SK-N-SH (cell line): Measurements from ENCODE around the gene ELFN2.

Source experiments
- EZH2phosphoT487 ChIP-seq: fragments of 200-600 bp; sonication (generic); IDR thresholded peaks from 2 replicates; pipeline ENCODE4 v1.6.1; 2017; ENCODE audit warnings: low read depth, mixed run types, mild to moderate bottlenecking, antibody characterized with exemption, moderate library complexity, borderline replicate concordance
- FOXM1 ChIP-seq: IDR thresholded peaks from 2 replicates; pipeline ENCODE4 v1.4.0; 2012; ENCODE audit warnings: low read depth, mild to moderate bottlenecking
- GABPA ChIP-seq: IDR thresholded peaks from 2 replicates; pipeline ENCODE4 v1.4.0; 2012; ENCODE audit warnings: low read depth, mild to moderate bottlenecking
- GATA2 ChIP-seq: sonication (generic); formaldehyde crosslinking; IDR thresholded peaks from 2 replicates; pipeline ENCODE4 v1.5.0; 2020; ENCODE audit warnings: mild to moderate bottlenecking, missing genetic modification reagents
- MXI1 ChIP-seq: IDR thresholded peaks from 2 replicates; pipeline ENCODE4 v1.6.1; 2012; ENCODE audit warnings: mild to moderate bottlenecking, low read depth, low read length, improper control_type of control experiment
- RFX5 ChIP-seq: IDR thresholded peaks from 2 replicates; pipeline ENCODE4 v1.6.1; 2012; ENCODE audit warnings: mild to moderate bottlenecking, improper control_type of control experiment, low read length
- TEAD4 ChIP-seq: IDR thresholded peaks from 2 replicates; pipeline ENCODE4 v1.4.0; 2012; ENCODE audit warnings: mild to moderate bottlenecking, borderline replicate concordance; ENCODE audit not compliant: insufficient read depth
- TF ChIP-seq, protein P1 (sequence below): fragments of 200-600 bp; sonication (generic); IDR thresholded peaks from 2 replicates; pipeline ENCODE4 v1.6.1; 2017; ENCODE audit warnings: antibody characterized with exemption, mild to moderate bottlenecking, moderate library complexity
- TF ChIP-seq, protein P2 (sequence below): IDR thresholded peaks from 2 replicates; pipeline ENCODE4 v1.4.0; 2012; ENCODE audit warnings: low read depth, borderline replicate concordance
- TF ChIP-seq, protein P3 (sequence below): IDR thresholded peaks from 2 replicates; pipeline ENCODE4 v1.4.0; 2012; ENCODE audit warnings: low read depth
- TF ChIP-seq, protein P4 (sequence below): IDR thresholded peaks from 2 replicates; pipeline ENCODE4 v1.6.1; 2012; ENCODE audit warnings: mild to moderate bottlenecking, low read depth, low read length, moderate library complexity

DNA sequence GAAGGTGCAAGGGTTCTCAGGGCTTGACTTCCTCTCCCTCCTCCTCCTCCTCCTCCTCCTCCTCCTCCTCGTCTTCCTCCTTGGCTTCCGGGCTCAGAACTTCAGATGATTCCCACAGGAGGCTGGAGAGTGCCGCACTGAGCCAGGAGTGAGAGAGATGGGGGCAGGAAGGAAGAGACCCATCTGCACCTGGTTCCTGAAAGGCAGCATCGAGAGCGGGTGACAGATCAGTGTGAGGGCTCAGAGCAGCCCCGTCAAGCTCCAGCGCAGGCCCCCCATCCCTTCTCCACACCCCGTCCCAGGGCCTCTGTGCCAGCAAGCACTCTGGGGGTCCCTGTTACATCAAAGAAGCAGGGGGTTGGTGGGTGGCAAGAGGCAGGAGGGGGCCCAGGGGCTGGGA lies 51.5 kb downstream of the ELFN2 start:
- TF ChIP-seq, protein P1, sequence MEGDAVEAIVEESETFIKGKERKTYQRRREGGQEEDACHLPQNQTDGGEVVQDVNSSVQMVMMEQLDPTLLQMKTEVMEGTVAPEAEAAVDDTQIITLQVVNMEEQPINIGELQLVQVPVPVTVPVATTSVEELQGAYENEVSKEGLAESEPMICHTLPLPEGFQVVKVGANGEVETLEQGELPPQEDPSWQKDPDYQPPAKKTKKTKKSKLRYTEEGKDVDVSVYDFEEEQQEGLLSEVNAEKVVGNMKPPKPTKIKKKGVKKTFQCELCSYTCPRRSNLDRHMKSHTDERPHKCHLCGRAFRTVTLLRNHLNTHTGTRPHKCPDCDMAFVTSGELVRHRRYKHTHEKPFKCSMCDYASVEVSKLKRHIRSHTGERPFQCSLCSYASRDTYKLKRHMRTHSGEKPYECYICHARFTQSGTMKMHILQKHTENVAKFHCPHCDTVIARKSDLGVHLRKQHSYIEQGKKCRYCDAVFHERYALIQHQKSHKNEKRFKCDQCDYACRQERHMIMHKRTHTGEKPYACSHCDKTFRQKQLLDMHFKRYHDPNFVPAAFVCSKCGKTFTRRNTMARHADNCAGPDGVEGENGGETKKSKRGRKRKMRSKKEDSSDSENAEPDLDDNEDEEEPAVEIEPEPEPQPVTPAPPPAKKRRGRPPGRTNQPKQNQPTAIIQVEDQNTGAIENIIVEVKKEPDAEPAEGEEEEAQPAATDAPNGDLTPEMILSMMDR, result no peak
- TF ChIP-seq EZH2phosphoT487 (no peak), GATA2 (CRISPR knock-in tag) (no peak), RFX5 (no peak), MXI1 (no peak), FOXM1 (no peak), TEAD4 (no peak), GABPA (no peak)
- TF ChIP-seq, protein P2, sequence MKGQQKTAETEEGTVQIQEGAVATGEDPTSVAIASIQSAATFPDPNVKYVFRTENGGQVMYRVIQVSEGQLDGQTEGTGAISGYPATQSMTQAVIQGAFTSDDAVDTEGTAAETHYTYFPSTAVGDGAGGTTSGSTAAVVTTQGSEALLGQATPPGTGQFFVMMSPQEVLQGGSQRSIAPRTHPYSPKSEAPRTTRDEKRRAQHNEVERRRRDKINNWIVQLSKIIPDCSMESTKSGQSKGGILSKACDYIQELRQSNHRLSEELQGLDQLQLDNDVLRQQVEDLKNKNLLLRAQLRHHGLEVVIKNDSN, result no peak
- TF ChIP-seq, protein P3, sequence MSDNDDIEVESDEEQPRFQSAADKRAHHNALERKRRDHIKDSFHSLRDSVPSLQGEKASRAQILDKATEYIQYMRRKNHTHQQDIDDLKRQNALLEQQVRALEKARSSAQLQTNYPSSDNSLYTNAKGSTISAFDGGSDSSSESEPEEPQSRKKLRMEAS, result no peak
- TF ChIP-seq, protein P4, sequence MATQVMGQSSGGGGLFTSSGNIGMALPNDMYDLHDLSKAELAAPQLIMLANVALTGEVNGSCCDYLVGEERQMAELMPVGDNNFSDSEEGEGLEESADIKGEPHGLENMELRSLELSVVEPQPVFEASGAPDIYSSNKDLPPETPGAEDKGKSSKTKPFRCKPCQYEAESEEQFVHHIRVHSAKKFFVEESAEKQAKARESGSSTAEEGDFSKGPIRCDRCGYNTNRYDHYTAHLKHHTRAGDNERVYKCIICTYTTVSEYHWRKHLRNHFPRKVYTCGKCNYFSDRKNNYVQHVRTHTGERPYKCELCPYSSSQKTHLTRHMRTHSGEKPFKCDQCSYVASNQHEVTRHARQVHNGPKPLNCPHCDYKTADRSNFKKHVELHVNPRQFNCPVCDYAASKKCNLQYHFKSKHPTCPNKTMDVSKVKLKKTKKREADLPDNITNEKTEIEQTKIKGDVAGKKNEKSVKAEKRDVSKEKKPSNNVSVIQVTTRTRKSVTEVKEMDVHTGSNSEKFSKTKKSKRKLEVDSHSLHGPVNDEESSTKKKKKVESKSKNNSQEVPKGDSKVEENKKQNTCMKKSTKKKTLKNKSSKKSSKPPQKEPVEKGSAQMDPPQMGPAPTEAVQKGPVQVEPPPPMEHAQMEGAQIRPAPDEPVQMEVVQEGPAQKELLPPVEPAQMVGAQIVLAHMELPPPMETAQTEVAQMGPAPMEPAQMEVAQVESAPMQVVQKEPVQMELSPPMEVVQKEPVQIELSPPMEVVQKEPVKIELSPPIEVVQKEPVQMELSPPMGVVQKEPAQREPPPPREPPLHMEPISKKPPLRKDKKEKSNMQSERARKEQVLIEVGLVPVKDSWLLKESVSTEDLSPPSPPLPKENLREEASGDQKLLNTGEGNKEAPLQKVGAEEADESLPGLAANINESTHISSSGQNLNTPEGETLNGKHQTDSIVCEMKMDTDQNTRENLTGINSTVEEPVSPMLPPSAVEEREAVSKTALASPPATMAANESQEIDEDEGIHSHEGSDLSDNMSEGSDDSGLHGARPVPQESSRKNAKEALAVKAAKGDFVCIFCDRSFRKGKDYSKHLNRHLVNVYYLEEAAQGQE, result no peak
